NCI-H146 (cell line): Measurements from ENCODE around the gene PPP1R14B.

Experiments used
- DNase-seq: peaks from one replicate; lab custom pipeline; 2025; lab: John Stamatoyannopoulos, UW

PPP1R14B gene

GRCh38 chr11:64281957-64282770, 35.4 kb upstream of the PPP1R14B start:
- DNase-seq: no peak

GRCh38 chr11:64278576-64279190, 31.9 kb upstream of the PPP1R14B start:
- DNase-seq: no peak

- no peak for DNase-seq
Observed at GRCh38 chr11:64276653-64277431, 30.1 kb upstream of the PPP1R14B start.

- DNase-seq: no peak
Observed at GRCh38 chr11:64275841-64276240, 29.1 kb upstream of the PPP1R14B start.

- no peak for DNase-seq
Observed at GRCh38 chr11:64275031-64275800, 28.5 kb upstream of the PPP1R14B start.

- DNase-seq: peak; percentile 100
Observed at GRCh38 chr11:64269540-64270220, 22.9 kb upstream of the PPP1R14B start.

- peak; percentile 46 for DNase-seq
Observed at GRCh38 chr11:64268893-64269539, 22.3 kb upstream of the PPP1R14B start.

GRCh38 chr11:64268025-64268892, 21.5 kb upstream of the PPP1R14B start:
- peak; percentile 74 for DNase-seq

- DNase-seq: no peak
Observed at GRCh38 chr11:64267207-64267945, 20.6 kb upstream of the PPP1R14B start.

- DNase-seq: no peak
Observed at GRCh38 chr11:64266339-64266738, 19.6 kb upstream of the PPP1R14B start.

GRCh38 chr11:64265176-64266160, 18.7 kb upstream of the PPP1R14B start:
- peak; percentile 84 for DNase-seq

- no peak for DNase-seq
Observed at GRCh38 chr11:64264371-64264852, 17.7 kb upstream of the PPP1R14B start.

- DNase-seq: no peak
Observed at GRCh38 chr11:64263947-64264317, 17.2 kb upstream of the PPP1R14B start.

- DNase-seq: no peak
Observed at GRCh38 chr11:64263021-64263946, 16.5 kb upstream of the PPP1R14B start.

- no peak for DNase-seq
Observed at GRCh38 chr11:64262271-64263002, 15.7 kb upstream of the PPP1R14B start.

GRCh38 chr11:64261556-64262080, 14.9 kb upstream of the PPP1R14B start:
- DNase-seq: no peak
